K562 (cell line): ENCODE data around the gene ENDOU.

Experiments
- E2F3 ChIP-seq: fragments of 250-450 bp; sonication (Bioruptor Pico); IDR thresholded peaks from 2 replicates; pipeline ENCODE4 v1.4.0; 2020; ENCODE audit warnings: mild to moderate bottlenecking
- EZH2 ChIP-seq: IDR thresholded peaks from 2 replicates; pipeline ENCODE4 v1.6.1; 2012; ENCODE audit warnings: low read depth, mild to moderate bottlenecking, inconsistent platforms, low read length, borderline replicate concordance
- MXI1 ChIP-seq: IDR thresholded peaks from 2 replicates; pipeline ENCODE4 v1.6.1; 2011; ENCODE audit warnings: low read depth, mild to moderate bottlenecking, improper control_type of control experiment, low read length
- POLR2A ChIP-seq: fragments of 450-650 bp; conservative IDR thresholded peaks from 2 replicates; pipeline ENCODE4 v1.6.1; 2016
- POLR2AphosphoS5 ChIP-seq: IDR thresholded peaks from 2 replicates; pipeline ENCODE4 v1.6.1; 2011; ENCODE audit warnings: mild to moderate bottlenecking, low read depth, low read length, moderate library complexity; ENCODE audit not compliant: control insufficient read depth, insufficient read depth
- TAF1 ChIP-seq: IDR thresholded peaks from 2 replicates; pipeline ENCODE4 v1.6.1; 2011; ENCODE audit warnings: mild to moderate bottlenecking, low read length, moderate library complexity; ENCODE audit not compliant: insufficient read depth, control insufficient read depth, severe bottlenecking; ENCODE audit errors: extremely low read depth
- TAF9B ChIP-seq: fragments of 450-650 bp; IDR thresholded peaks from 2 replicates; pipeline ENCODE4 v1.6.1; 2018; ENCODE audit warnings: mild to moderate bottlenecking; ENCODE audit not compliant: partially characterized antibody
- TRIM24 ChIP-seq, 2 experiments: fragments of 450-650 bp; IDR thresholded peaks; 2 replicates each; pipeline ENCODE4 v1.6.1; 2016
- TF ChIP-seq, protein P1 (sequence below), 3 experiments: IDR thresholded peaks in 2 of 3; conservative IDR thresholded peaks in 1 of 3; 2 replicates each; pipeline ENCODE4 v1.5.1; 2011 to 2012; ENCODE audit warnings: low read length in 3 of 3, mild to moderate bottlenecking in 3 of 3, control low read depth in 2 of 3, improper control_type of control experiment in 1 of 3, inconsistent platforms in 1 of 3, low read depth in 1 of 3, mixed read lengths in 1 of 3, moderate library complexity in 1 of 3; ENCODE audit not compliant: insufficient read depth in 2 of 3
- TF ChIP-seq, protein P2 (sequence below): fragments of 450-650 bp; IDR thresholded peaks from 2 replicates; pipeline ENCODE4 v1.6.1; 2016

DNA sequence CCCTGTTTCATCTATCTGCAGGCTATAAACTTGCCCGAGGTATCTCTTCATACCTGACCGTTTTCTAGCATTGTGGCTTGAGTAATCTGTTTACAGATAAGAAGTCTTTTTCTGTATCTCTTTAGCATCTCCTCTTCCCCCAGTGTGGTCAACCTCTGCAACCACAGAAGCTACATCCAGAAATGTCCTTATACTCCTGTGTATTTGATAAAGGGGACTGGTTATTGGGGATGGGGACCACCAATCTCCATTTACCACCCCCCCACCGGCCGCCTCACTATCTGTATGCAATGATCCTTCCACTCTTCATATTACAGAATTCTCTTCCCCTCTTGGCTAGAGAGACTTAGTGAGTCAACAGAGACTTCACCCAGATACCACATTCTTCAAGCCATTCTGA is 16.1 kb downstream of the ENDOU start:
- TF ChIP-seq POLR2AphosphoS5 (no peak), MXI1 (no peak), EZH2 (no peak), TAF9B (no peak), POLR2A (no peak), E2F3 (CRISPR knock-in tag) (no peak), TAF1 (no peak), TRIM24 (IDR thresholded peaks at IDR 0.05) (no peak)
- TF ChIP-seq, protein P1, sequence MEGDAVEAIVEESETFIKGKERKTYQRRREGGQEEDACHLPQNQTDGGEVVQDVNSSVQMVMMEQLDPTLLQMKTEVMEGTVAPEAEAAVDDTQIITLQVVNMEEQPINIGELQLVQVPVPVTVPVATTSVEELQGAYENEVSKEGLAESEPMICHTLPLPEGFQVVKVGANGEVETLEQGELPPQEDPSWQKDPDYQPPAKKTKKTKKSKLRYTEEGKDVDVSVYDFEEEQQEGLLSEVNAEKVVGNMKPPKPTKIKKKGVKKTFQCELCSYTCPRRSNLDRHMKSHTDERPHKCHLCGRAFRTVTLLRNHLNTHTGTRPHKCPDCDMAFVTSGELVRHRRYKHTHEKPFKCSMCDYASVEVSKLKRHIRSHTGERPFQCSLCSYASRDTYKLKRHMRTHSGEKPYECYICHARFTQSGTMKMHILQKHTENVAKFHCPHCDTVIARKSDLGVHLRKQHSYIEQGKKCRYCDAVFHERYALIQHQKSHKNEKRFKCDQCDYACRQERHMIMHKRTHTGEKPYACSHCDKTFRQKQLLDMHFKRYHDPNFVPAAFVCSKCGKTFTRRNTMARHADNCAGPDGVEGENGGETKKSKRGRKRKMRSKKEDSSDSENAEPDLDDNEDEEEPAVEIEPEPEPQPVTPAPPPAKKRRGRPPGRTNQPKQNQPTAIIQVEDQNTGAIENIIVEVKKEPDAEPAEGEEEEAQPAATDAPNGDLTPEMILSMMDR (IDR thresholded peaks at IDR 0.05 in 2 of 3, conservative IDR thresholded peaks at IDR 0.05 in 1 of 3; ENCODE audit: insufficient read depth in 2 of 3, low read depth in 1 of 3, low read length in 3 of 3): no peak
- TF ChIP-seq, protein P2, sequence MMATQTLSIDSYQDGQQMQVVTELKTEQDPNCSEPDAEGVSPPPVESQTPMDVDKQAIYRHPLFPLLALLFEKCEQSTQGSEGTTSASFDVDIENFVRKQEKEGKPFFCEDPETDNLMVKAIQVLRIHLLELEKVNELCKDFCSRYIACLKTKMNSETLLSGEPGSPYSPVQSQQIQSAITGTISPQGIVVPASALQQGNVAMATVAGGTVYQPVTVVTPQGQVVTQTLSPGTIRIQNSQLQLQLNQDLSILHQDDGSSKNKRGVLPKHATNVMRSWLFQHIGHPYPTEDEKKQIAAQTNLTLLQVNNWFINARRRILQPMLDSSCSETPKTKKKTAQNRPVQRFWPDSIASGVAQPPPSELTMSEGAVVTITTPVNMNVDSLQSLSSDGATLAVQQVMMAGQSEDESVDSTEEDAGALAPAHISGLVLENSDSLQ: no peak
